ENCODE measurements around the gene SPOP. TPM values are rescaled to one million over a fixed set of nuclear protein-coding genes. Genes with fewer than 3 reads are reported as not detected.

The SPOP gene
- total RNA-seq, 4 donors from 2014 or later: 44.5 to 91.5 (median 65.5) TPM

GRCh38 chr17:49716668-49717364 lies 38.9 kb upstream of the SPOP start:
- TF ChIP-seq, protein P1, sequence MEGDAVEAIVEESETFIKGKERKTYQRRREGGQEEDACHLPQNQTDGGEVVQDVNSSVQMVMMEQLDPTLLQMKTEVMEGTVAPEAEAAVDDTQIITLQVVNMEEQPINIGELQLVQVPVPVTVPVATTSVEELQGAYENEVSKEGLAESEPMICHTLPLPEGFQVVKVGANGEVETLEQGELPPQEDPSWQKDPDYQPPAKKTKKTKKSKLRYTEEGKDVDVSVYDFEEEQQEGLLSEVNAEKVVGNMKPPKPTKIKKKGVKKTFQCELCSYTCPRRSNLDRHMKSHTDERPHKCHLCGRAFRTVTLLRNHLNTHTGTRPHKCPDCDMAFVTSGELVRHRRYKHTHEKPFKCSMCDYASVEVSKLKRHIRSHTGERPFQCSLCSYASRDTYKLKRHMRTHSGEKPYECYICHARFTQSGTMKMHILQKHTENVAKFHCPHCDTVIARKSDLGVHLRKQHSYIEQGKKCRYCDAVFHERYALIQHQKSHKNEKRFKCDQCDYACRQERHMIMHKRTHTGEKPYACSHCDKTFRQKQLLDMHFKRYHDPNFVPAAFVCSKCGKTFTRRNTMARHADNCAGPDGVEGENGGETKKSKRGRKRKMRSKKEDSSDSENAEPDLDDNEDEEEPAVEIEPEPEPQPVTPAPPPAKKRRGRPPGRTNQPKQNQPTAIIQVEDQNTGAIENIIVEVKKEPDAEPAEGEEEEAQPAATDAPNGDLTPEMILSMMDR (IDR thresholded peaks at IDR 0.05; ENCODE audit: low read depth): no peak

GRCh38 chr17:49715717-49716279 lies 37.9 kb upstream of the SPOP start:
- TF ChIP-seq, protein P1 (IDR thresholded peaks at IDR 0.05; ENCODE audit: low read depth): no peak

DNA sequence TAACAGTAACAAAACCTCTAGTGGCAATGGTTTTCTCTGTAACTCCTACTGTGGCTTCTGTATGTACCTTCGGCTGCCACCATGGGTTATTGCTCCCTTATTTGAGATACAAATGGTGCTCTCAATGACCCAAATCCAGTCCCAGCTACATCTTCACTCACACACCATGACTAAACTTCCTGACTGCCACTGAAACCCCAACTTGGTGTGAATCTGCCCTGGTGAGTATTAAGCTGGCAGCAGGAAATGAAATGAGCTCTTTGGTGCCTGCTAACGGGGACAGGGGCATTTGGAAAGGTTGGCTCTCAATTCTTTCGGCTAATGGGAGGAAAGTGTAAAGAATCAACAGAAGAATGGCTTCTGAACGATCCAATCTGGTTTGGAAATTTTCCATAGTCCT lies 37.3 kb upstream of the SPOP start:
- TF ChIP-seq, protein P1 (IDR thresholded peaks at IDR 0.05; ENCODE audit: low read depth): no peak

- TF ChIP-seq, protein P1 (IDR thresholded peaks at IDR 0.05; ENCODE audit: low read depth): no peak
Measured at GRCh38 chr17:49708515-49709183, 30.8 kb upstream of the SPOP start.

GRCh38 chr17:49707608-49708514 lies 30.0 kb upstream of the SPOP start, which contains the start of gene SLC35B1:
Gene SLC35B1, minus strand, starts transcription at chr17:49707964. Its CDS starts 131 bp downstream, at chr17:49707833.
- TF ChIP-seq, protein P1 (IDR thresholded peaks at IDR 0.05; ENCODE audit: low read depth): no peak

GRCh38 chr17:49707246-49707607 lies 29.3 kb upstream of the SPOP start:
- TF ChIP-seq, protein P1 (IDR thresholded peaks at IDR 0.05; ENCODE audit: low read depth): no peak
